Suprapubic skin (tissue), 4 donors: ENCODE data around the gene ZNF550. TPM values are rescaled to one million over a fixed set of nuclear protein-coding genes. Genes with fewer than 3 reads are reported as not detected.
"Not testable (repeated sequence)": the region's sequence is repeated elsewhere in the genome, so short reads cannot be mapped to it uniquely, and the experiment has no call there.

Experiments used
- DNase-seq, 2 donors: peaks; one replicate each; pipeline ENCODE4 v3.0.0-alpha.2; 2019; ENCODE audit warnings: low spot score in 2 of 2
- H3K27ac ChIP-seq: fragments of 200-600 bp; sonication (generic); one replicate; pipeline ENCODE4 v1.5.1; 2019
- H3K27me3 ChIP-seq: fragments of 200-600 bp; sonication (generic); one replicate; pipeline ENCODE4 v1.5.1; 2019
- H3K36me3 ChIP-seq: fragments of 200-600 bp; sonication (generic); one replicate; pipeline ENCODE4 v1.5.1; 2019
- H3K4me1 ChIP-seq: fragments of 200-600 bp; sonication (generic); one replicate; pipeline ENCODE4 v1.5.1; 2019
- H3K4me3 ChIP-seq: fragments of 200-600 bp; sonication (generic); one replicate; pipeline ENCODE4 v1.5.1; 2019; ENCODE audit warnings: mild to moderate bottlenecking
- H3K9me3 ChIP-seq: fragments of 200-600 bp; sonication (generic); one replicate; pipeline ENCODE4 v1.5.1; 2019
- CTCF ChIP-seq, 2 donors: fragments of 200-600 bp in 1 of 2; fragments of 450-650 bp in 1 of 2; sonication (generic) in 1 of 2; IDR thresholded peaks; one replicate each; pipeline ENCODE4 v1.5.1; 2016 to 2019; ENCODE audit warnings: antibody characterized with exemption in 2 of 2, mild to moderate bottlenecking in 1 of 2, moderate library complexity in 1 of 2
- EP300 ChIP-seq: sonication (generic); formaldehyde crosslinking; IDR thresholded peaks from one replicate; pipeline ENCODE4 v1.6.1; 2017; ENCODE audit warnings: antibody characterized with exemption
- POLR2A ChIP-seq, 2 donors: fragments of 450-650 bp; IDR thresholded peaks; one replicate each; pipeline ENCODE4 v1.6.1; 2017; ENCODE audit warnings: antibody characterized with exemption in 2 of 2, mild to moderate bottlenecking in 2 of 2, moderate library complexity in 2 of 2
- POLR2AphosphoS5 ChIP-seq, 3 donors: sonication (generic); formaldehyde crosslinking; IDR thresholded peaks; one replicate each; pipeline ENCODE4 v1.6.1; 2017; ENCODE audit warnings: antibody characterized with exemption in 3 of 3
- WGBS: methylation state at CpG from one replicate; pipeline ENCODE4 v1.1.5; 2018; 5-methylcytosine and 5-hydroxymethylcytosine counted together
- total RNA-seq, 4 donors: library from RNA; depleted of rRNA; stranded (reverse); fragments of >200 nt; gene quantifications; one replicate each; pipeline ENCODE4 v1.1.0, GENCODE V29; 2016

The ZNF550 gene
- total RNA-seq, 4 donors from 2014 or later, result 6.6 to 21.9 (median 11.3) TPM

- WGBS, result 4% methylated on average over 37 of the region's 64 CpGs
- Histone ChIP-seq H3K27me3 (no peaks in the 10 kb centered on the region), H3K4me1 (peaks cover 16% of the 10 kb centered on the region), H3K4me3 (peak within 1 kb of the TSS; percentile 93), H3K27ac (peak within 1 kb of the TSS; percentile 79), H3K9me3 (peaks cover 19% of the 10 kb centered on the region), H3K36me3 (peaks cover 18% of the 10 kb centered on the region)
- TF ChIP-seq EP300 (no peak), POLR2AphosphoS5 (IDR thresholded peaks at IDR 0.05) (peak in 2 of 3 donors; percentile 51 to 64), POLR2A (IDR thresholded peaks at IDR 0.05) (no peak), CTCF (IDR thresholded peaks at IDR 0.05) (no peak)
- DNase-seq, result peak; percentile 92 to 93
These were observed 32.4 kb downstream of the ZNF550 start, which contains the start of gene ZNF549 for GRCh38 chr19:57527136-57527881. TSS of gene ZNF549 (plus strand) at chr19:57527356. CDS start at chr19:57527574, 218 bp downstream.

- H3K4me3 ChIP-seq, DNase-seq, H3K27ac ChIP-seq, H3K27me3 ChIP-seq, H3K4me1 ChIP-seq: not testable (repeated sequence)
- Histone ChIP-seq H3K36me3 (peaks cover 55% of the 10 kb centered on the region), H3K9me3 (peaks cover 25% of the 10 kb centered on the region)
- WGBS, result 81% methylated on average over 4 of the region's 4 CpGs
These were observed 41.6 kb downstream of the ZNF550 start for GRCh38 chr19:57518021-57518420.

- Histone ChIP-seq H3K4me1 (no peaks in the 10 kb centered on the region), H3K4me3 (no peak overlapping the region), H3K9me3 (peaks cover 41% of the 10 kb centered on the region), H3K27ac (no peak overlapping the region), H3K27me3 (no peaks in the 10 kb centered on the region), H3K36me3 (peaks cover 58% of the 10 kb centered on the region)
- no peak for DNase-seq
- no peak for TF ChIP-seq EP300
- no peak for TF ChIP-seq POLR2AphosphoS5 (IDR thresholded peaks at IDR 0.05)
- no peak for TF ChIP-seq CTCF (IDR thresholded peaks at IDR 0.05)
- TF ChIP-seq POLR2A (IDR thresholded peaks at IDR 0.05), result no peak
- 94% methylated on average over 5 of the region's 5 CpGs for WGBS
These were observed 44.4 kb downstream of the ZNF550 start for GRCh38 chr19:57515255-57515654.

- TF ChIP-seq EP300, result no peak
- no peak for TF ChIP-seq POLR2AphosphoS5 (IDR thresholded peaks at IDR 0.05)
- no peak for TF ChIP-seq CTCF (IDR thresholded peaks at IDR 0.05)
- no peak overlapping the region for H3K27ac ChIP-seq
- H3K36me3 ChIP-seq, result peaks cover 55% of the 10 kb centered on the region
- no peak for DNase-seq
- H3K27me3 ChIP-seq, result no peaks in the 10 kb centered on the region
- H3K4me1 ChIP-seq, result no peaks in the 10 kb centered on the region
- H3K4me3 ChIP-seq, result no peak overlapping the region
- peaks cover 41% of the 10 kb centered on the region for H3K9me3 ChIP-seq
- WGBS, result 93% methylated on average over 6 of the region's 6 CpGs
These were observed 46.8 kb downstream of the ZNF550 start for GRCh38 chr19:57512845-57513244.

- TF ChIP-seq EP300, result no peak
- H3K27me3 ChIP-seq, result no peaks in the 10 kb centered on the region
- H3K27ac ChIP-seq, result no peak overlapping the region
- H3K4me1 ChIP-seq, result no peaks in the 10 kb centered on the region
- peaks cover 47% of the 10 kb centered on the region for H3K9me3 ChIP-seq
- DNase-seq, result no peak
- no peak overlapping the region for H3K4me3 ChIP-seq
- peaks cover 55% of the 10 kb centered on the region for H3K36me3 ChIP-seq
These were observed 48.2 kb downstream of the ZNF550 start for GRCh38 chr19:57511484-57511883.

- DNase-seq, result no peak
- H3K4me3 ChIP-seq, result no peak overlapping the region
These were observed 53.5 kb downstream of the ZNF550 start for GRCh38 chr19:57506163-57506562.

GRCh38 chr19:57500400-57500799 is 59.3 kb downstream of the ZNF550 start:
- Histone ChIP-seq H3K36me3 (peaks cover 16% of the 10 kb centered on the region), H3K4me3 (peak overlapping the region; percentile 77)
- not testable (repeated sequence) for H3K27ac ChIP-seq, H3K27me3 ChIP-seq, H3K9me3 ChIP-seq, DNase-seq, H3K4me1 ChIP-seq
- 4% methylated on average over 2 of the region's 4 CpGs for WGBS

More at GRCh38 chr19:57506163-57506562, 53.5 kb downstream of the ZNF550 start:
- Histone ChIP-seq H3K4me1 (no peaks in the 10 kb centered on the region), H3K36me3 (peaks cover 46% of the 10 kb centered on the region), H3K27me3 (no peaks in the 10 kb centered on the region), H3K27ac (no peak overlapping the region), H3K9me3 (peaks cover 11% of the 10 kb centered on the region)
- WGBS, result 87% methylated on average over 4 of the region's 4 CpGs
- no peak for TF ChIP-seq EP300
- TF ChIP-seq POLR2AphosphoS5 (IDR thresholded peaks at IDR 0.05), result no peak
- TF ChIP-seq POLR2A (IDR thresholded peaks at IDR 0.05), result no peak
- TF ChIP-seq CTCF (IDR thresholded peaks at IDR 0.05), result no peak
